ENCODE data around the gene PKNOX2.

DNA sequence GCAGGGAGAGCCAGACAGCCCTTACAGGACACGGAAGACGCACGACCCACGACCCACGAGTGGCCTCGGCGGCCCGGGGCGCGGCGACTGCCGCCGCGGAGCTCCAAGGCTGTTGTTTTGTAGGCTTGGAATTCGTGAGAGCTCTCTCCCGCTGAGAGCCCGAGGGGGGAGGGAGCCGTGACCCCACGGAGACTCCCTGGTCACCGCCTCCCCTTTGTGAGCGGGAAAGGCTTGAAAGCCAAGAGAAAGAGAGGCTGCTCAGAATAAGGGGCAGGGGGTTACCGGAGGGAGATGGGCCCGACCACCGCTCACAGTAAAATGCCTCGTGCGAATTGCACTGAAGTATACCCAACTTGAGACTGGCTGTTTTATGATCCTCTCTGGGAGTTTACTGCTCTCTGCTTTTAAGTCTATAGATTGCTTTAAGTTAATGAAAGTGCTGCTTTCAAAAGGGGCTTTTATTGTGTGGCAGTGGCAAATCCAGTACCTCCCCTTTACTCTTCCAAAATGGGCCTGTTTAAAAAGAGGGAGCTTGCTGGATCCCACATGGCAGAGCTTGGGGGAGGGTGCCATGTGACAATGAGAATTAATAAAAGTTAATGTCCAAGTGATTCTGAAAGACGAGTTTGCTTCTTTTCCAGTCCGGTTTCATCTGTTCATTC is 2.9 kb downstream of the PKNOX2 start:
- TF ChIP-seq, protein P1, sequence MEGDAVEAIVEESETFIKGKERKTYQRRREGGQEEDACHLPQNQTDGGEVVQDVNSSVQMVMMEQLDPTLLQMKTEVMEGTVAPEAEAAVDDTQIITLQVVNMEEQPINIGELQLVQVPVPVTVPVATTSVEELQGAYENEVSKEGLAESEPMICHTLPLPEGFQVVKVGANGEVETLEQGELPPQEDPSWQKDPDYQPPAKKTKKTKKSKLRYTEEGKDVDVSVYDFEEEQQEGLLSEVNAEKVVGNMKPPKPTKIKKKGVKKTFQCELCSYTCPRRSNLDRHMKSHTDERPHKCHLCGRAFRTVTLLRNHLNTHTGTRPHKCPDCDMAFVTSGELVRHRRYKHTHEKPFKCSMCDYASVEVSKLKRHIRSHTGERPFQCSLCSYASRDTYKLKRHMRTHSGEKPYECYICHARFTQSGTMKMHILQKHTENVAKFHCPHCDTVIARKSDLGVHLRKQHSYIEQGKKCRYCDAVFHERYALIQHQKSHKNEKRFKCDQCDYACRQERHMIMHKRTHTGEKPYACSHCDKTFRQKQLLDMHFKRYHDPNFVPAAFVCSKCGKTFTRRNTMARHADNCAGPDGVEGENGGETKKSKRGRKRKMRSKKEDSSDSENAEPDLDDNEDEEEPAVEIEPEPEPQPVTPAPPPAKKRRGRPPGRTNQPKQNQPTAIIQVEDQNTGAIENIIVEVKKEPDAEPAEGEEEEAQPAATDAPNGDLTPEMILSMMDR (IDR thresholded peaks at IDR 0.05) = no peak
- TF ChIP-seq EP300 (IDR thresholded peaks at IDR 0.05) = no peak
- TF ChIP-seq POLR2A (IDR thresholded peaks at IDR 0.05) = no peak

Data from suprapubic skin (tissue), 3 donors.